HG03565 (cell line): ENCODE measurements around the gene LONP1.

Source experiments
- ATAC-seq: cut with Tn5 transposase; IDR thresholded peaks from one replicate; pipeline ENCODE4 v1.9.1; 2021; ENCODE audit warnings: mild to moderate bottlenecking, moderate library complexity; ENCODE audit not compliant: unreplicated experiment

Gene LONP1

DNA sequence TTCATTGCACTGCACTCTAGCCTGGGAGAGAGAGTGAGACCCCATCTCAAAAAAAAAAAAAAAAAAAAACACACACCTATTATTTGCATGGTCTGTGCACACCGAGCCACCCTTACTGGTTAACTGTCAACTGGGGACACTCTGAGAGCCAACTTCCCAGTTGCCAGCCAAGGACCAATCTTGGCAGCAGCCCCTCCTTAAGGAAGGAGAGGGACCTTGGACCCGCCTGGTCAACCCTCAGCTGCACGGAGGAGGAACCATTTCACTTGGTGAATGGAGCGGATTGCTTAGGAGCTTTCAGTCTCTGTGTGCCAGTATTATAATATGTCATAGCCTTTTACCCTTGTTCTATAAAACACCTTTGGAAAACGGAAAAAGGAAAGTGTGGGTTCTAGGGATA is 64.5 kb downstream of the LONP1 start:
- ATAC-seq = no peak

DNA sequence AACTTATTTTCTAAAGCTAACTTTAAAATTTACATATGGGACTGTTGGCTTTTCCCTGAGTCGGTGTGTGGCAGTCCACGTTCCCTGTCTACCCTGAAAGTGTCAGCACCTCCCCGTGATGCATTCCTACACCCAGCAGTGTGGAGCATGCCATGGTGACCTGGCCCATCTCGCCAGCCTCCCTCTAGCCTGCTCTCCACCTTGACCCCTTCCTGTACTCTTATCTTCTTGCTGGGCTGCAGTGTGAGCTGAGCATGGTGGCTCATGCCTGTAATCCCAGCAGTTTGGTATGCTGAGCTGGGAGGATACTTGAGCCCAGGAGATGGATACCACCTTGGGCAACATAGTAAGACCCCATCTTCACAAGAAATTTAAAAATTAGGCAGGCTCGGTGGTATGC is 65.0 kb downstream of the LONP1 start:
- no peak for ATAC-seq

DNA sequence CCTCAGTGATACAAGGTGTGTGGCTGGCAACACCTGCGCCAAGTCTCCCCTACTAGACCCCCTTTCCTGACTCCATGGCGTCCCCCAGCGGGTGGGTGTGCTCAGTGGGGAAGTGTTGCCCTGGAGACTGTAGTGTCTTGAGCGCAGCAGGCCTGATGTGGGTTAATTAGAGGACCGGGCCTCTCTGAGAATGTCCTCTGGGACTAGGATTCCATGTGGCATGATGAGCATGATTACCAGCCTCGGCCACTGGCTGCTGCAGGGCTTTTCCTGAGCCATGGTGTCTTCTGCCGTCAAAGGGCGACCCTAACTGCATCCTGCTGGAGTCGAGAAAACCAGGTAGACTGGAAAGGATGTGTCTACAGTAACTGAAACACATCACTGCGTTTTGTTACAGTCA is 67.7 kb downstream of the LONP1 start:
- ATAC-seq = no peak

DNA sequence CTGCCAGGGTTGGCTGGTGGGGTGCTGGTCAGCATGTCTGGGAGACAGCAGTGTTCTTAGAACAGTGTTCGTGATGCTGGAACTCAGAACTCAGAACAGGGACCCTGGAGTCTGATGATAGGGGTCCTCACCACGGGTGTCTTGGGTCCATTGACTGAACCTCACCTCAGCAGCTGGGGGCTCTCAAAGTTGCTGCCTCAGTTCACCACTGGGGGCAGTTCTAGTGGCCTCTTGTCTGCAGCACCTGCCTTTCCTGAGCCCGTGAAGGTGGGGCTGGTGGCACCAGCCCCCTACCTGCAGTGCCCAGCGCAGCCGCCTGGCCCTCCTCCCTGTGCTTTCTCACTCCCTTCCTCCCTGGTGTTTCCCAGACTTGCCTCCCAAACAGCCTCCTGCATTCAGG is 68.6 kb downstream of the LONP1 start:
- no peak for ATAC-seq

DNA sequence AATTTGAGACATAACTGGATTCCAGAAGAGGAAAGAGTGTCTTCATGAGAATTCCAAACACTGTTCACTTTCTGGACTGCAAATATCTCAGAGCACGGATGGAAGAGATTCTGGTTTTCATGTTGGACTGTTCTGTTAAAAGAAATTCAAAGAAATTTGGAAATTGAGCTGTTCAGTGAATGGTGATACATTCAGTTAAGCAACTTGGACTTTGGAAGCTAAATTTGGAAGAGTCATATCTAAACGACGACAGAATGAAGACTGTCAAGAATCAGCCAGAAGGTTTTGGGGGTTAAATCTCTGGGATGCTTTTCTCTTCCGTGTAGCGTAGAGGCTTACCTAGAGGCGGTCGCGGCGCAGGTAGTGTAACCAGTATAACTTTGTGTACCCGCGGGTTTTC is 71.5 kb downstream of the LONP1 start:
- no peak for ATAC-seq

DNA sequence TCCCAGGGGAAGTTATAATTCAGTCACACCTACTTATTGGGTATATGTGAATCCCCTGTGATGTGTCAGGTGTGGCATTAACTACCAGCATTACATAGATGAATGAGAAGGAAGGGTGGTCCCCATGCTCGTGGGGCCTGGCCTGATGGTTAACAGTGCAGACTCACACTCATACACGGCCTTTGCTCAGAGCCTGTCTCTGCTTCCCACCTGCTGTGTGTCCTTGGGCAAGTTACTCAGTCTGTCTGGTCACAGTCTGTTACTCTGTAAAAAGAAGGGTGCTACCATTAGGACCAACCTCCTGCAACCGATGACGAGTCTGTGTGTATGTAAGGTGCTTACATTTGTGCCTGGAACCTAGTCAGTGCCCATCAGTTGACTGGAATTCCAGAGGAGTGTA is 73.2 kb downstream of the LONP1 start:
- no peak for ATAC-seq

DNA sequence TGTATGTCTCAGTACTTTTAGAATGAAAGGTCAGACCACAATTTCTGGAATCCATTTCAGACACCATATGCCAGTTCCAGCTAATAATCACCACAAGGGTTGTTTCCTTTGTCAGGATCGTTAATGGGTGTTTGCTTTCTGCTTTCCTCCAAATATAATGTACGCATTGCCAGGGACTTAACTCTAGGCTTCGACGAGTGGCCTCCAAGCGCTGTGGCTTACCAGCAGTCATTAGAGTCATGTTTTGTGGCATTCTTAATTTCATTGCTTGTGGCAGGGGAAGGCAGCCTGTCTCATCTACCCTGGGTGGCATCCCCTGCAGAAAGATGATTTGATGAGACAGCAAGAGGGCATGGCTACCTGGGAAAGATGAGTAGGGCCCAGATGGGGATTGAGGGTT is 74.5 kb downstream of the LONP1 start:
- ATAC-seq = no peak

DNA sequence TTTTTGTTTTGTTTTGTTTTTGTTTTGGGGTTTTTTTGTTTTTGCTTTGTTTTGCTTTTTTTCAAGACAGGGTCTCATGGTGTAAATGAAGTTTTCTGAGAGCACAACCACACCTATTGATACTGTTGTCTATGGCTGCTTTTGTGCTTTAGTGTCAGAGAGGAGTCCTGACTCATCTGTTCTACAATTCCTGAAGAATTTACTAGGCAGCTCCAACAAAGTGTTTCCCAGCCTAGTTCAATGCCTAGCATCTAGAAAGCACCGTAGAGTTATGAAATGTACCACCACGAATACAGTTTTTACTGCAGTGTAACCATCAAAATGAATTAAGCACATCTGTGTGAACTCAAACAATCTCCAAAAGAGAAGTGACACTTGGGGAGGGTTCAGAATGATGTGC is 75.9 kb downstream of the LONP1 start:
- no peak for ATAC-seq

DNA sequence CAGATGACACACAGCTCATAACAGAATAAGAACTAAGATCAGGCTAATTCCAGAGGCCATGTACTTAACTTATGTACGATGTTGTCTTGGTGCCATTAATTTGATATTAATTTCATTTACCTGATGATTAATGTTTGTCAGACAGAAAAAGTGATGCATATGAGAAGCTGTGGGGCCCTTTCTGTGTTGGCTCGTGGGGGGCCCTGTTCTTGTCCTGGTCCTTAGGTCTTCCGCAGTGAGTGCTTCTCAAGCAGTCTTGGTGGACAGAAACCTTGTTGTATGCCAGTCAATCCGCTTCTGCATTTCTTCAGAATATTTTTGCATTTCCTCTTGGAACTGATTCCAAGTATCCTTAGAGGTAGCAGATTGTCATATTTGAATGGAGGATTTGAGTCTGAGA is 76.9 kb downstream of the LONP1 start:
- ATAC-seq = no peak

DNA sequence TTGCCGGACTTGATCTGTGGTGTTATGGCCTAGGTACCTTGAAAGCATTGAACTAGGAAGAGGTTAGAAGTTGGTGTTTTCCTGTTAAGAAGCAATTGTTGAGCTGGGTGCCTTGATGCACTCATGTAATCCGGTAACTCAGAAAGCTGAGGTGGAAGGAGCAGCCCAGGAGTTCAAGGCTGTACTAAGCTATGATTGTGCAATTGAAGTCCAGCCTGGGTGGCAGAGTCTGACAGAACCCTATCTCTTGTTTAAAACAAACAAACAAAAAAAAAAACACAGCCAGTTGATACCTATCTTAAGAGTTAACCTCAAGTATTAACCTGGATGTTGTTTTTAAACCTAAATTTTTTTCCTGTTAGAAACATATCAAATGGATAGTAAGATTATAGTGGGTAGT is 77.7 kb downstream of the LONP1 start:
- ATAC-seq = no peak
